ENCODE measurements around the gene NFE2L3. TPM values are rescaled to one million over a fixed set of nuclear protein-coding genes. Genes with fewer than 3 reads are reported as not detected.

NFE2L3 gene
- total and polyA plus RNA-seq, 9 of the 15 experiments (the other 6 are each of a cell fraction or from before 2014, with no cell fraction given), result 2.9 to 16.9 (median 12.4) TPM

- TF ChIP-seq STAT6 (CRISPR knock-in tag; IDR thresholded peaks at IDR 0.05), result peak; percentile 95; the same call in 1 of the 2 replicates
- TF ChIP-seq SLC30A9 (CRISPR knock-in tag; IDR thresholded peaks at IDR 0.05), result no peak
- TF ChIP-seq MAFG (tag; conservative IDR thresholded peaks at IDR 0.05), result no peak
- TF ChIP-seq, protein P1, sequence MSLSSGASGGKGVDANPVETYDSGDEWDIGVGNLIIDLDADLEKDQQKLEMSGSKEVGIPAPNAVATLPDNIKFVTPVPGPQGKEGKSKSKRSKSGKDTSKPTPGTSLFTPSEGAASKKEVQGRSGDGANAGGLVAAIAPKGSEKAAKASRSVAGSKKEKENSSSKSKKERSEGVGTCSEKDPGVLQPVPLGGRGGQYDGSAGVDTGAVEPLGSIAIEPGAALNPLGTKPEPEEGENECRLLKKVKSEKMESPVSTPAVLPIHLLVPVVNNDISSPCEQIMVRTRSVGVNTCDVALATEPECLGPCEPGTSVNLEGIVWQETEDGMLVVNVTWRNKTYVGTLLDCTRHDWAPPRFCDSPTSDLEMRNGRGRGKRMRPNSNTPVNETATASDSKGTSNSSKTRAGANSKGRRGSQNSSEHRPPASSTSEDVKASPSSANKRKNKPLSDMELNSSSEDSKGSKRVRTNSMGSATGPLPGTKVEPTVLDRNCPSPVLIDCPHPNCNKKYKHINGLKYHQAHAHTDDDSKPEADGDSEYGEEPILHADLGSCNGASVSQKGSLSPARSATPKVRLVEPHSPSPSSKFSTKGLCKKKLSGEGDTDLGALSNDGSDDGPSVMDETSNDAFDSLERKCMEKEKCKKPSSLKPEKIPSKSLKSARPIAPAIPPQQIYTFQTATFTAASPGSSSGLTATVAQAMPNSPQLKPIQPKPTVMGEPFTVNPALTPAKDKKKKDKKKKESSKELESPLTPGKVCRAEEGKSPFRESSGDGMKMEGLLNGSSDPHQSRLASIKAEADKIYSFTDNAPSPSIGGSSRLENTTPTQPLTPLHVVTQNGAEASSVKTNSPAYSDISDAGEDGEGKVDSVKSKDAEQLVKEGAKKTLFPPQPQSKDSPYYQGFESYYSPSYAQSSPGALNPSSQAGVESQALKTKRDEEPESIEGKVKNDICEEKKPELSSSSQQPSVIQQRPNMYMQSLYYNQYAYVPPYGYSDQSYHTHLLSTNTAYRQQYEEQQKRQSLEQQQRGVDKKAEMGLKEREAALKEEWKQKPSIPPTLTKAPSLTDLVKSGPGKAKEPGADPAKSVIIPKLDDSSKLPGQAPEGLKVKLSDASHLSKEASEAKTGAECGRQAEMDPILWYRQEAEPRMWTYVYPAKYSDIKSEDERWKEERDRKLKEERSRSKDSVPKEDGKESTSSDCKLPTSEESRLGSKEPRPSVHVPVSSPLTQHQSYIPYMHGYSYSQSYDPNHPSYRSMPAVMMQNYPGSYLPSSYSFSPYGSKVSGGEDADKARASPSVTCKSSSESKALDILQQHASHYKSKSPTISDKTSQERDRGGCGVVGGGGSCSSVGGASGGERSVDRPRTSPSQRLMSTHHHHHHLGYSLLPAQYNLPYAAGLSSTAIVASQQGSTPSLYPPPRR (CRISPR knock-in tag; IDR thresholded peaks at IDR 0.05; ENCODE audit: borderline replicate concordance), result no peak
- TF ChIP-seq, protein P2, sequence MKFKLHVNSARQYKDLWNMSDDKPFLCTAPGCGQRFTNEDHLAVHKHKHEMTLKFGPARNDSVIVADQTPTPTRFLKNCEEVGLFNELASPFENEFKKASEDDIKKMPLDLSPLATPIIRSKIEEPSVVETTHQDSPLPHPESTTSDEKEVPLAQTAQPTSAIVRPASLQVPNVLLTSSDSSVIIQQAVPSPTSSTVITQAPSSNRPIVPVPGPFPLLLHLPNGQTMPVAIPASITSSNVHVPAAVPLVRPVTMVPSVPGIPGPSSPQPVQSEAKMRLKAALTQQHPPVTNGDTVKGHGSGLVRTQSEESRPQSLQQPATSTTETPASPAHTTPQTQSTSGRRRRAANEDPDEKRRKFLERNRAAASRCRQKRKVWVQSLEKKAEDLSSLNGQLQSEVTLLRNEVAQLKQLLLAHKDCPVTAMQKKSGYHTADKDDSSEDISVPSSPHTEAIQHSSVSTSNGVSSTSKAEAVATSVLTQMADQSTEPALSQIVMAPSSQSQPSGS (CRISPR knock-in tag; IDR thresholded peaks at IDR 0.05), result no peak
- TF ChIP-seq DLX4 (CRISPR knock-in tag; IDR thresholded peaks at IDR 0.05), result no peak
- TF ChIP-seq, protein P3, sequence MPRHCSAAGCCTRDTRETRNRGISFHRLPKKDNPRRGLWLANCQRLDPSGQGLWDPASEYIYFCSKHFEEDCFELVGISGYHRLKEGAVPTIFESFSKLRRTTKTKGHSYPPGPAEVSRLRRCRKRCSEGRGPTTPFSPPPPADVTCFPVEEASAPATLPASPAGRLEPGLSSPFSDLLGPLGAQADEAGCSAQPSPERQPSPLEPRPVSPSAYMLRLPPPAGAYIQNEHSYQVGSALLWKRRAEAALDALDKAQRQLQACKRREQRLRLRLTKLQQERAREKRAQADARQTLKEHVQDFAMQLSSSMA (CRISPR knock-in tag; IDR thresholded peaks at IDR 0.05), result 0 out of 2 replicates have a peak, but pooled peaks have one; percentile 46
- no peak for TF ChIP-seq MTA2 (IDR thresholded peaks at IDR 0.05; ENCODE audit: low read depth)
- TF ChIP-seq, protein P4, sequence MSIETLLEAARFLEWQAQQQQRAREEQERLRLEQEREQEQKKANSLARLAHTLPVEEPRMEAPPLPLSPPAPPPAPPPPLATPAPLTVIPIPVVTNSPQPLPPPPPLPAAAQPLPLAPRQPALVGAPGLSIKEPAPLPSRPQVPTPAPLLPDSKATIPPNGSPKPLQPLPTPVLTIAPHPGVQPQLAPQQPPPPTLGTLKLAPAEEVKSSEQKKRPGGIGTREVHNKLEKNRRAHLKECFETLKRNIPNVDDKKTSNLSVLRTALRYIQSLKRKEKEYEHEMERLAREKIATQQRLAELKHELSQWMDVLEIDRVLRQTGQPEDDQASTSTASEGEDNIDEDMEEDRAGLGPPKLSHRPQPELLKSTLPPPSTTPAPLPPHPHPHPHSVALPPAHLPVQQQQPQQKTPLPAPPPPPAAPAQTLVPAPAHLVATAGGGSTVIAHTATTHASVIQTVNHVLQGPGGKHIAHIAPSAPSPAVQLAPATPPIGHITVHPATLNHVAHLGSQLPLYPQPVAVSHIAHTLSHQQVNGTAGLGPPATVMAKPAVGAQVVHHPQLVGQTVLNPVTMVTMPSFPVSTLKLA (conservative IDR thresholded peaks at IDR 0.05), result no peak; a peak in 3 of 4 replicates
- TF ChIP-seq ETS1 (conservative IDR thresholded peaks at IDR 0.05; ENCODE audit: control insufficient read depth, low read depth, low read length), result peak; percentile 80
- TF ChIP-seq RBM39 (optimal IDR thresholded peaks at IDR 0.05; ENCODE audit: low read depth, low read length), result no peak
Measured at GRCh38 chr7:26200444-26201246, 48.6 kb downstream of the NFE2L3 start, which contains the start of gene HNRNPA2B1 (continued).
